Activated naive CD4-positive, alpha-beta T cell treated with anti-CD3 and anti-CD28 coated beads, Interleukin-2, amount 10 ng/mL, durations not matched to agents 7 days and 5 days (primary cell): ENCODE measurements around the gene THRA.
A peak's percentile ranks its signal among the peaks of the same experiment; 100 is the strongest.

Source experiments
- CTCF ChIA-PET: fragments of 350-600 bp; sonication (Branson Sonifier 250); formaldehyde crosslinking; loops from one replicate; lab custom pipeline; 2021; ENCODE audit warnings: antibody characterized with exemption; lab: Charles Lee
- DNase-seq: peaks from one replicate; pipeline ENCODE4 v3.0.0-alpha.2; 2020
- H3K27ac Mint-ChIP-seq: one replicate; pipeline ENCODE4 v1.8.0; 2021; ENCODE audit warnings: mild to moderate bottlenecking, moderate library complexity, mixed read lengths
- H3K27me3 Mint-ChIP-seq: one replicate; pipeline ENCODE4 v1.8.0; 2021; ENCODE audit warnings: mild to moderate bottlenecking, mixed read lengths
- H3K36me3 Mint-ChIP-seq: one replicate; pipeline ENCODE4 v1.8.0; 2021; ENCODE audit warnings: mixed read lengths
- H3K4me1 Mint-ChIP-seq: one replicate; pipeline ENCODE4 v1.8.0; 2021; ENCODE audit warnings: mixed read lengths
- H3K4me3 Mint-ChIP-seq: one replicate; pipeline ENCODE4 v1.8.0; 2021; ENCODE audit warnings: mild to moderate bottlenecking, moderate library complexity, mixed read lengths
- H3K9me3 Mint-ChIP-seq: one replicate; pipeline ENCODE4 v1.8.0; 2021; ENCODE audit warnings: mixed read lengths

Gene THRA

GRCh38 chr17:40098846-40099618 is 36.3 kb downstream of the THRA start:
- H3K27ac Mint-ChIP-seq = peak overlapping the region; percentile 87
- CTCF ChIA-PET = interaction anchor here (1.1 to 9.9 kb wide), 4 partner anchors 13 to 73 kb away, joined by 3 to 95 read pairs (median 8); no protein-coding TSS in a partner anchor
- no peaks in the 10 kb centered on the region for H3K9me3 Mint-ChIP-seq
- peak overlapping the region; percentile 81 for H3K4me3 Mint-ChIP-seq
- H3K36me3 Mint-ChIP-seq = peaks cover 29% of the 10 kb centered on the region
- DNase-seq = peak; percentile 99
- H3K27me3 Mint-ChIP-seq = peaks cover 26% of the 10 kb centered on the region
- peaks cover 91% of the 10 kb centered on the region for H3K4me1 Mint-ChIP-seq

GRCh38 chr17:40099619-40100418 is 37.1 kb downstream of the THRA start:
- CTCF ChIA-PET = interaction anchor here (0.6 to 9.9 kb wide), 6 partner anchors 12 to 119 kb away, joined by 3 to 95 read pairs (median 4); partner anchors contain the start of gene PSMD3
- no peak for DNase-seq
- peaks cover 93% of the 10 kb centered on the region for H3K4me1 Mint-ChIP-seq
- H3K36me3 Mint-ChIP-seq = peaks cover 26% of the 10 kb centered on the region
- peaks cover 28% of the 10 kb centered on the region for H3K27me3 Mint-ChIP-seq
- no peaks in the 10 kb centered on the region for H3K9me3 Mint-ChIP-seq
- peak overlapping the region; percentile 82 for H3K27ac Mint-ChIP-seq
- peak overlapping the region; percentile 81 for H3K4me3 Mint-ChIP-seq

GRCh38 chr17:40100419-40100668 is 37.6 kb downstream of the THRA start, which contains the start of gene NR1D1:
NR1D1 (minus strand) TSS chr17:40100589; CDS start chr17:40100094, 495 bp downstream.
- H3K4me3 Mint-ChIP-seq = peak within 1 kb of the TSS; percentile 81
- H3K36me3 Mint-ChIP-seq = peaks cover 20% of the 10 kb centered on the region
- H3K4me1 Mint-ChIP-seq = peaks cover 93% of the 10 kb centered on the region
- DNase-seq = no peak
- peak within 1 kb of the TSS; percentile 82 for H3K27ac Mint-ChIP-seq
- no peaks in the 10 kb centered on the region for H3K9me3 Mint-ChIP-seq
- CTCF ChIA-PET = interaction anchor here (0.6 to 9.9 kb wide), 5 partner anchors 11 to 120 kb away, joined by 3 to 95 read pairs (median 4); partner anchors contain the start of gene PSMD3
- H3K27me3 Mint-ChIP-seq = peaks cover 31% of the 10 kb centered on the region

- CTCF ChIA-PET = interaction anchor here (0.6 to 9.9 kb wide), 5 partner anchors 11 to 120 kb away, joined by 3 to 95 read pairs (median 4); partner anchors contain the start of gene PSMD3
- Mint-ChIP-seq H3K4me1 (peaks cover 93% of the 10 kb centered on the region), H3K27me3 (peaks cover 35% of the 10 kb centered on the region), H3K27ac (peak overlapping the region; percentile 65), H3K4me3 (peak overlapping the region; percentile 81), H3K36me3 (peaks cover 16% of the 10 kb centered on the region), H3K9me3 (no peaks in the 10 kb centered on the region)
- DNase-seq = peak; percentile 95
Measured at GRCh38 chr17:40100669-40101366, 38.1 kb downstream of the THRA start.

GRCh38 chr17:40101367-40102210 is 38.8 kb downstream of the THRA start:
- peak overlapping the region; percentile 73 for H3K27ac Mint-ChIP-seq
- H3K4me3 Mint-ChIP-seq = peak overlapping the region; percentile 81

GRCh38 chr17:40103071-40103661 is 40.4 kb downstream of the THRA start:
- Mint-ChIP-seq H3K4me1 (peaks cover 93% of the 10 kb centered on the region), H3K4me3 (no peak overlapping the region), H3K27ac (no peak overlapping the region)

More at GRCh38 chr17:40101367-40102210, 38.8 kb downstream of the THRA start:
- CTCF ChIA-PET = interaction anchor here (1.1 to 9.9 kb wide), 3 partner anchors 10 to 83 kb away, joined by 3 to 95 read pairs (median 4); no protein-coding TSS in a partner anchor
- no peak for DNase-seq
- Mint-ChIP-seq H3K36me3 (peaks cover 10% of the 10 kb centered on the region), H3K9me3 (no peaks in the 10 kb centered on the region), H3K4me1 (peaks cover 93% of the 10 kb centered on the region), H3K27me3 (peaks cover 42% of the 10 kb centered on the region)

GRCh38 chr17:40103688-40104087 is 40.9 kb downstream of the THRA start:
- H3K4me1 Mint-ChIP-seq = peaks cover 93% of the 10 kb centered on the region
- no peak for DNase-seq
- peaks cover 59% of the 10 kb centered on the region for H3K27me3 Mint-ChIP-seq
- H3K27ac Mint-ChIP-seq = no peak overlapping the region
- H3K9me3 Mint-ChIP-seq = no peaks in the 10 kb centered on the region
- CTCF ChIA-PET = interaction anchor here (0.8 to 9.9 kb wide), 4 partner anchors 8 to 187 kb away, joined by 3 to 95 read pairs (median 4); no protein-coding TSS in a partner anchor
- no peaks in the 10 kb centered on the region for H3K36me3 Mint-ChIP-seq
- no peak overlapping the region for H3K4me3 Mint-ChIP-seq

More at GRCh38 chr17:40103071-40103661, 40.4 kb downstream of the THRA start:
- CTCF ChIA-PET = interaction anchor here (0.7 to 9.9 kb wide), 5 partner anchors 9 to 187 kb away, joined by 3 to 95 read pairs (median 3); no protein-coding TSS in a partner anchor
- no peaks in the 10 kb centered on the region for H3K36me3 Mint-ChIP-seq
- no peaks in the 10 kb centered on the region for H3K9me3 Mint-ChIP-seq
- no peak for DNase-seq
- peaks cover 57% of the 10 kb centered on the region for H3K27me3 Mint-ChIP-seq

- H3K36me3 Mint-ChIP-seq = no peaks in the 10 kb centered on the region
- no peak for DNase-seq
- H3K4me3 Mint-ChIP-seq = no peak overlapping the region
- H3K27ac Mint-ChIP-seq = no peak overlapping the region
- CTCF ChIA-PET = interaction anchor here (0.7 to 1.1 kb wide), 2 partner anchors 8 to 19 kb away, joined by 3 to 5 read pairs; no protein-coding TSS in a partner anchor
- H3K9me3 Mint-ChIP-seq = no peaks in the 10 kb centered on the region
- H3K4me1 Mint-ChIP-seq = peaks cover 93% of the 10 kb centered on the region
- H3K27me3 Mint-ChIP-seq = peaks cover 59% of the 10 kb centered on the region
Measured at GRCh38 chr17:40104594-40105486, 42.1 kb downstream of the THRA start.

- H3K9me3 Mint-ChIP-seq = no peaks in the 10 kb centered on the region
- peaks cover 92% of the 10 kb centered on the region for H3K4me1 Mint-ChIP-seq
- H3K27me3 Mint-ChIP-seq = peaks cover 52% of the 10 kb centered on the region
- no peak overlapping the region for H3K27ac Mint-ChIP-seq
- H3K36me3 Mint-ChIP-seq = no peaks in the 10 kb centered on the region
- H3K4me3 Mint-ChIP-seq = no peak overlapping the region
- CTCF ChIA-PET = interaction anchor here (0.9 to 2.3 kb wide), 3 partner anchors 31 to 85 kb away, joined by 4 to 11 read pairs (median 6); no protein-coding TSS in a partner anchor
- no peak for DNase-seq
Measured at GRCh38 chr17:40105861-40106759, 43.3 kb downstream of the THRA start.

- Mint-ChIP-seq H3K36me3 (no peaks in the 10 kb centered on the region), H3K9me3 (no peaks in the 10 kb centered on the region), H3K27me3 (peaks cover 46% of the 10 kb centered on the region), H3K4me3 (no peak overlapping the region), H3K4me1 (peaks cover 92% of the 10 kb centered on the region), H3K27ac (peak overlapping the region; percentile 95)
- CTCF ChIA-PET = interaction anchor here (0.9 to 2.3 kb wide), 3 partner anchors 32 to 84 kb away, joined by 4 to 11 read pairs (median 6); no protein-coding TSS in a partner anchor
- no peak for DNase-seq
Measured at GRCh38 chr17:40106760-40107521, 44.2 kb downstream of the THRA start.
